ENCODE results near the gene DENND1C. TPM values are rescaled to one million over a fixed set of nuclear protein-coding genes. Genes with fewer than 3 reads are reported as not detected.
A peak's percentile ranks its signal among the peaks of the same experiment; 100 is the strongest.

The DENND1C gene
- polyA plus RNA-seq, 1 donor from 2014 or later, result 0.17 TPM

DNA sequence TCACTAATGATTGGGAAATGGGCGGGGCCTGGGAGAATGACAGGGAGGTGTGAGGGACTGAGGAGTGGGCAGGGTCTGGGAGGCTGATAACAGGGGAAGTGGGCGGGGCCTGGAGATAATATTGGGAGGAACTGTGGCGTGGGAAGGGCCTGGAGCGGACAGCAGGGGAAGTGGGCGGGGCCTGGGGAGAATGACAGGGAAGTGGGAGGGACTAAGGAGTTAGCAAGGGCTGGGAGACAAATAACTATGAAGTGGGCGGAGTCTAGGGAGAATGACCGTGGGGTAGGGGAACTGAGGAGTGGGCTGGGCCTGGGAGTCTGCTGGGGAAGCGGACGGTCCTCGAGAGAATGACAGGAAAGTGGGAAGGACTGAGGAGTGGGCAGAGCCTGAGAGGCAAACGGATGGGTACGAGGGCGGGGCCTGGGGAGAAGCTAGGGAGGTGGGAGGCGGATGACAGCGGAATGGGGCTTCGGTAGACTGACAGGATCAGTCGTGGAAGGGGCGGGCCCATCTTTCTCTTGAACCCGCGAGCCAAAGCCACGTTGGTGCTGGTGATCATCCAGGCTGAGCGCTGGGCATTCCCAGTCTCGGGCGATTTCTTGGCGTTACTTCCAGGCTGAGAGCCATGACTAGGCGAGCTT lies 34.6 kb upstream of the DENND1C start:
- no peaks in the 10 kb centered on the region for H3K36me3 ChIP-seq (ENCODE audit: insufficient read depth, low read length)
- no peak overlapping the region for H3K27ac ChIP-seq (ENCODE audit: low read length)
- TF ChIP-seq TAF1 (IDR thresholded peaks at IDR 0.05; ENCODE audit: low read depth), result no peak
- no peak for TF ChIP-seq REST (IDR thresholded peaks at IDR 0.05; ENCODE audit: borderline replicate concordance)
- TF ChIP-seq RAD21 (conservative IDR thresholded peaks at IDR 0.05), result no peak
- TF ChIP-seq SMC3 (conservative IDR thresholded peaks at IDR 0.05; ENCODE audit: poor library complexity), result no peak
- no peak for TF ChIP-seq EP300 (conservative IDR thresholded peaks at IDR 0.05; ENCODE audit: poor library complexity, severe bottlenecking)
- no peak for TF ChIP-seq MXI1 (conservative IDR thresholded peaks at IDR 0.05; ENCODE audit: poor library complexity, severe bottlenecking)
- TF ChIP-seq, protein P1, sequence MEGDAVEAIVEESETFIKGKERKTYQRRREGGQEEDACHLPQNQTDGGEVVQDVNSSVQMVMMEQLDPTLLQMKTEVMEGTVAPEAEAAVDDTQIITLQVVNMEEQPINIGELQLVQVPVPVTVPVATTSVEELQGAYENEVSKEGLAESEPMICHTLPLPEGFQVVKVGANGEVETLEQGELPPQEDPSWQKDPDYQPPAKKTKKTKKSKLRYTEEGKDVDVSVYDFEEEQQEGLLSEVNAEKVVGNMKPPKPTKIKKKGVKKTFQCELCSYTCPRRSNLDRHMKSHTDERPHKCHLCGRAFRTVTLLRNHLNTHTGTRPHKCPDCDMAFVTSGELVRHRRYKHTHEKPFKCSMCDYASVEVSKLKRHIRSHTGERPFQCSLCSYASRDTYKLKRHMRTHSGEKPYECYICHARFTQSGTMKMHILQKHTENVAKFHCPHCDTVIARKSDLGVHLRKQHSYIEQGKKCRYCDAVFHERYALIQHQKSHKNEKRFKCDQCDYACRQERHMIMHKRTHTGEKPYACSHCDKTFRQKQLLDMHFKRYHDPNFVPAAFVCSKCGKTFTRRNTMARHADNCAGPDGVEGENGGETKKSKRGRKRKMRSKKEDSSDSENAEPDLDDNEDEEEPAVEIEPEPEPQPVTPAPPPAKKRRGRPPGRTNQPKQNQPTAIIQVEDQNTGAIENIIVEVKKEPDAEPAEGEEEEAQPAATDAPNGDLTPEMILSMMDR (IDR thresholded peaks at IDR 0.05; ENCODE audit: poor library complexity, severe bottlenecking), result no peak
- no peak for TF ChIP-seq POLR2AphosphoS5 (IDR thresholded peaks at IDR 0.05)
- TF ChIP-seq EZH2 (IDR thresholded peaks at IDR 0.05; ENCODE audit: borderline replicate concordance, insufficient read depth, low read length, poor library complexity, severe bottlenecking), result no peak
- peak overlapping the region; percentile 34 for H3K9ac ChIP-seq (ENCODE audit: low read length)
- peaks cover 5% of the 10 kb centered on the region for H3K27me3 ChIP-seq (ENCODE audit: insufficient read depth, low read depth, low read length)
- peak overlapping the region; percentile 65 for H2AFZ ChIP-seq (ENCODE audit: low read depth, low read length)
- no peaks in the 10 kb centered on the region for H3K9me2 ChIP-seq (ENCODE audit: insufficient read depth, low read length)
- H4K20me1 ChIP-seq (ENCODE audit: insufficient read depth), result no peaks in the 10 kb centered on the region
- no peak overlapping the region for H3K4me2 ChIP-seq (ENCODE audit: low read length)
- H3F3A ChIP-seq (ENCODE audit: insufficient read depth, low read length, poor library complexity, severe bottlenecking), result no peaks in the 10 kb centered on the region
- no peaks in the 10 kb centered on the region for H3K79me2 ChIP-seq (replicated peaks; ENCODE audit: insufficient read depth, low read length)
- H3K4me3 ChIP-seq (ENCODE audit: low read length), result peak overlapping the region; percentile 63
- H3K9me3 ChIP-seq (ENCODE audit: low read length), result no peaks in the 10 kb centered on the region

DNA sequence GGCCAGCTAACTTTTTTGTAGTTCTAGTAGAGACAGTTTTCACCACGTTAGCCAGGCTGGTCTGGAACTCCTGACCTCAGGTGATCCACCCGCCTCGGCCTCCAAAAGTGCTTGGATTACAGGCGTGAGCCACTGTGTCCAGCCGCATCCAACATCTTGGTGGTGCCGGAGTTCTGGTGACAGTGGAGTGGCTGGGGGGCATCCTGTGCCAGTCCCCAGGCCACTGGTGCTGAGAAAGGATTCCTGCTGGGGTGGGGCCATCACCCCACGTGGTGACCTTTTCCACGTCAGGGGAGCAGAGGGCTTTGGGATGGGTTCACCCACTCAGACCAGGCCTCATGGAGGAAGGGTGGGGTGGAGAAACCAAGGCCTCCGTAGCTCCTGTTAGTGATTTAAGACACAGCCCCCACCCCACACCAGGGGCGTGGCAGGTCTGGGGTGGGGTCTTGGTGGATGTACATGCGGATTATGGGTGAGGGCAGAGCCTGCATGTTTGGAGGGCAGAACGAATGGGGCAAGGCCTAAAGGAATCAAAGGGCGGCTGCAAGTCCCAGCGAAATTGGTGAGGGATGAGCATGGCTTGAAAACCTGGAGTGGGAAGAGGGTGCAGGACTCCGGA lies 33.4 kb upstream of the DENND1C start:
- no peaks in the 10 kb centered on the region for H3K9me2 ChIP-seq (ENCODE audit: insufficient read depth, low read length)
- H3K4me2 ChIP-seq (ENCODE audit: low read length), result no peak overlapping the region
- no peaks in the 10 kb centered on the region for H3K9me3 ChIP-seq (ENCODE audit: low read length)
- no peaks in the 10 kb centered on the region for H3K79me2 ChIP-seq (replicated peaks; ENCODE audit: insufficient read depth, low read length)
- peaks cover 5% of the 10 kb centered on the region for H3K27me3 ChIP-seq (ENCODE audit: insufficient read depth, low read depth, low read length)
- no peak overlapping the region for H3K4me3 ChIP-seq (ENCODE audit: low read length)
- H2AFZ ChIP-seq (ENCODE audit: low read depth, low read length), result no peak overlapping the region
- TF ChIP-seq SMC3 (conservative IDR thresholded peaks at IDR 0.05; ENCODE audit: poor library complexity) (no peak), POLR2AphosphoS5 (IDR thresholded peaks at IDR 0.05) (no peak), EZH2 (IDR thresholded peaks at IDR 0.05; ENCODE audit: borderline replicate concordance, insufficient read depth, low read length, poor library complexity, severe bottlenecking) (no peak), TAF1 (IDR thresholded peaks at IDR 0.05; ENCODE audit: low read depth) (no peak), REST (IDR thresholded peaks at IDR 0.05; ENCODE audit: borderline replicate concordance) (no peak), EP300 (conservative IDR thresholded peaks at IDR 0.05; ENCODE audit: poor library complexity, severe bottlenecking) (no peak), MXI1 (conservative IDR thresholded peaks at IDR 0.05; ENCODE audit: poor library complexity, severe bottlenecking) (no peak), RAD21 (conservative IDR thresholded peaks at IDR 0.05) (no peak)
- TF ChIP-seq, protein P1 (IDR thresholded peaks at IDR 0.05; ENCODE audit: poor library complexity, severe bottlenecking), result no peak
- H3K27ac ChIP-seq (ENCODE audit: low read length), result no peak overlapping the region
- H3F3A ChIP-seq (ENCODE audit: insufficient read depth, low read length, poor library complexity, severe bottlenecking), result no peaks in the 10 kb centered on the region
- H3K9ac ChIP-seq (ENCODE audit: low read length), result no peak overlapping the region
- no peaks in the 10 kb centered on the region for H3K36me3 ChIP-seq (ENCODE audit: insufficient read depth, low read length)
- no peaks in the 10 kb centered on the region for H4K20me1 ChIP-seq (ENCODE audit: insufficient read depth)
